ENCODE results near the gene RAVER1. TPM values are rescaled to one million over a fixed set of nuclear protein-coding genes. Genes with fewer than 3 reads are reported as not detected.

The RAVER1 gene
- total and polyA plus RNA-seq, 9 of the 15 experiments (the other 6 are each of a cell fraction or from before 2014, with no cell fraction given) = 0.06 to 113 (median 7.0) TPM

- TF ChIP-seq TSHZ1 (CRISPR knock-in tag; IDR thresholded peaks at IDR 0.05) (no peak), PBX2 (CRISPR knock-in tag; IDR thresholded peaks at IDR 0.05; ENCODE audit: low read depth) (no peak), PBX2 (tag; conservative IDR thresholded peaks at IDR 0.05; ENCODE audit: low read depth) (no peak), NFE2L1 (tag; IDR thresholded peaks at IDR 0.05; ENCODE audit: borderline replicate concordance, low read depth) (no peak), NFIC (IDR thresholded peaks at IDR 0.05) (peak; percentile 66), MTA1 (IDR thresholded peaks at IDR 0.05; ENCODE audit: borderline replicate concordance) (no peak; the same call in 1 of the 2 replicates), ZNF639 (CRISPR knock-in tag; conservative IDR thresholded peaks at IDR 0.05 in 1 of 2, IDR thresholded peaks at IDR 0.05 in 1 of 2) (no peak), FOXP1 (CRISPR knock-in tag; IDR thresholded peaks at IDR 0.05) (no peak), ESRRB (CRISPR knock-in tag; IDR thresholded peaks at IDR 0.05; ENCODE audit: borderline replicate concordance) (no peak), ZNF717 (CRISPR knock-in tag; IDR thresholded peaks at IDR 0.05) (no peak), SMAD1 (IDR thresholded peaks at IDR 0.05; ENCODE audit: low read depth, low read length, partially characterized antibody) (peak; percentile 17), HDAC8 (tag; IDR thresholded peaks at IDR 0.05) (no peak), DACH1 (IDR thresholded peaks at IDR 0.05; ENCODE audit: partially characterized antibody) (no peak), PKNOX1 (IDR thresholded peaks at IDR 0.05) (no peak), STAT5A (IDR thresholded peaks at IDR 0.05; ENCODE audit: borderline replicate concordance, low read length) (no peak)
Observed at GRCh38 chr19:10334588-10335351, 1.4 kb upstream of the RAVER1 start (continued).

Measured in K562 (cell line).